Right forelimb (tissue), 1 donor: ENCODE measurements around the gene ZDHHC11.

Source experiments
- DNase-seq: peaks from one replicate; pipeline ENCODE4 v3.0.0-alpha.2; 2018

Gene ZDHHC11, protein sequence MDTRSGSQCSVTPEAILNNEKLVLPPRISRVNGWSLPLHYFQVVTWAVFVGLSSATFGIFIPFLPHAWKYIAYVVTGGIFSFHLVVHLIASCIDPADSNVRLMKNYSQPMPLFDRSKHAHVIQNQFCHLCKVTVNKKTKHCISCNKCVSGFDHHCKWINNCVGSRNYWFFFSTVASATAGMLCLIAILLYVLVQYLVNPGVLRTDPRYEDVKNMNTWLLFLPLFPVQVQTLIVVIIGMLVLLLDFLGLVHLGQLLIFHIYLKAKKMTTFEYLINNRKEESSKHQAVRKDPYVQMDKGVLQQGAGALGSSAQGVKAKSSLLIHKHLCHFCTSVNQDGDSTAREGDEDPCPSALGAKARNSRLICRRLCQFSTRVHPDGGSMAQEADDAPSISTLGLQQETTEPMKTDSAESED

DNA sequence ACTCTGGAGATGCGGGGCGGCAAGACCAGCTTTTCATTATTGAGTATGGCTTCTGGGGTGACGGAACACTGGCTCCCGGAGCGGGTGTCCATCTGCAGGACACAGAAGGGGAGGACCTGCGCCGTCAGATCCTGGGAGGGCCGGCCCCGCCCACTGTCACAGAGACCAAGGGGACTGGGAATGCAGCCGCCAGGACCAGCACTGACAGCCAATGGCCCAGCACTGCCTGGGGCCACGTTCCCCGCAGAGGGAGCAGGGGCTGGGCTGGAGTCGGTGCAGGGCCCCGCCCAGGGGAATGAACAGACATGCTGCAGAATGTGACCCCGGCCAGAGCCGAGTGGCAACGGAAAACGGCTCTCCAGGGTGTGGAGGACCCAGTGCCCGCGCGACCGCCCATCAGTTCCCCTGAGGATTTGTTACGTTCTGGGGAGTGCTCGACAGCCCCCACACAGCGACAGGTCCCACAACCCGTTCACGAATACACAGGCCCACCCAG is at the start of gene ZDHHC11:
Gene ZDHHC11, minus strand, starts transcription at position 476 of the 496 bp plus-strand sequence. Its CDS starts 384 bp downstream, at position 92.
- DNase-seq: no peak

DNA sequence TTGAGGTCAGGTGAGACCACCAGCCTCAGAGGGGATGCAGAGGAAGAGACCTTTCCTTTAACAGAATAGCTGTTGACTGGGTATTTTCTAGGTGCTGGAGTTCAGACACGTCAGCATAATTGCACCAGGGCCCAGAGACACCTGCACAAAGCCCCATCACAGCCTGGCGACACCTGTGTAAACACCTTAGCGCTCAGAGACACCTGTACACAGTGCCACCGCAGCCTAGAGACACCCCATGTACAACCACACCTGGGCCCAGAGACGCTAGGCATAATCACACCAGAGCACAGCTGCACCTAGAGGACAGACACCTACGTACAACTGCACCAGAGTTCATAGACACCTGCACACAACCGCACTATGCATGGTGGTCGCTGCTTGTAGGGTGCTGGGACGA is 42.9 kb upstream of the ZDHHC11 start:
- no peak for DNase-seq

DNA sequence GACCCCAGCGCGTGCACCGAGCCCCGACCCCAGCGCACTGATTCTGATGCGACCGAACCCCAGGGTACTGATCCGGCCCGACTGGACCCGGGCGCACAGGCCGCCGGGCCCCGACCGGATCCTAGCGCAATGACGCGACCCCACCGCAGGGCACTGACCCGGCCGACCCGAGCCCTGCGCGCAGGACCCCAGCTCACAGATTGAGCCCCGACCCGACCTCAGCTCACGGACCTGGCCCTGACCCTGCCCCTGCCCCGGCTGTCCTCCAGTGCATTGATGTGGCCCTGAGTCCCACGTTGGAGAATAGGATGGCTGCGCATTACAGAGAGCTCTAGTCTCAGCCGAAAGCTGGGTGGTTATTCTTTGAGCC is 42.3 kb upstream of the ZDHHC11 start:
- no peak for DNase-seq

DNA sequence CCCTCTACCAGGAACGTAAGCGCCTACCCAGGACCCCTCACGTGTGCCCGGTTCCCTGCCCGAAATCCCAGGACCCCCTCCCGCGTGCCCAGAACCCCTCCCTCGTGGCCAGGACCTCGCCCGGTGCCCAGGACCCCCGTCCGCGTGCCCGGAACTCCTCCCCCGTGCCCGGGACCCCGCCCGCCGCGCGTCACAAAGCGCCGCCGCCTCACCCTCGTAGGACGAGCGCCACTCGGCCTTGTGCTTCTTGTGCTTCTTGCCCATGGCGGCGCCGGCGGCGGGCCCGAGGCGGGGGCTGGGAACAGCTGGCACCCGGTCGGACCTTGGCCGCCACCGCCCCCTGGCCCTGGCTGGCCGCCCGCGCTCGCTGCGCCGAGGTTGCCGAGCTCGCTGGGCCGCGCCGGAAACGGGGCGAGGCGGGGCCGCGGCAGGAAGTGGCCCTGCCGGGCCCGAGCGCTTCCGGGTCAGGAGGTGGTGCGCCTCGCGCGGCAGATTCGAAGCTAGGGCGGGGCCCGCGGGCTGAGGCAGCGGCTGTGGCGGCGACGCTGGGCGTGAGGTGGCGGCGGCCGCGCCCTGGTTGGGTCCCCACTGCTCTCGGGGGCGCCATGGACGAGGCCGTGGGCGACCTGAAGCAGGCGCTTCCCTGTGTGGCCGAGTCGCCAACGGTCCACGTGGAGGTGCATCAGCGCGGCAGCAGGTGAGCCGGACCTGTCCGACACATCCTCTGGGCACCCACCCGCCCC is 41.8 kb upstream of the ZDHHC11 start, which contains the start of the genes BRD9 and TRIP13:
Gene BRD9, minus strand, starts transcription at position 408 of the 743 bp plus-strand sequence. Its CDS starts 144 bp downstream, at position 264.
Gene TRIP13, plus strand, starts transcription at position 491 of the 743 bp plus-strand sequence. Its CDS starts 115 bp downstream, at position 606.
- peak; percentile 92 for DNase-seq

DNA sequence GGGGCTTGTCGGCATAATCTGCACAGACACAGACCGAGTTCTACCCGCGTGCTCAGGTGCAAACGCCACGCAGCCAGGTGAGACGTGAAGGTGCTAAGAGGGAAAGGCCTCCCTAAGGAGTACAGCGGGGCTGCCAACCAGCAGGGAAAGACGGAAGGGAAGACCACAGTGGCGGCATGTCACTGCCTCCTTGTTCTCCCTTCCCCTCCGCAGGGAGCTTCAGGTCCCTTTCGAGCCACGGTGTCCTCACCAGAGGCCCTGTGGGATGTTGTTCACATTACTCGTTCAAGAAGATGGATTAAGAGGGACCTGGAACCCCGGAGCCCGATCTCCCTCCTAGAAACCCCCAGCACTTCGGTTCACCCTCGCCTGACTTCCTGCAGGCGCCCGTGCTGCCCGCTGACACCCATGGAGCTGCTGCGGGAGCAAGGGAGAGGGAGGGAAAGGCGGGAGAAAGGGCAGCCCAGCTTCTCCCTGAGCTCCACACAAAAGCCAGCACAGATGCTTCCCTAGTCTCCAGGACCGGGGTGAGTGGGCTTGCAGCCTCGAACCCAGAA is 41.1 kb upstream of the ZDHHC11 start:
- no peak for DNase-seq

DNA sequence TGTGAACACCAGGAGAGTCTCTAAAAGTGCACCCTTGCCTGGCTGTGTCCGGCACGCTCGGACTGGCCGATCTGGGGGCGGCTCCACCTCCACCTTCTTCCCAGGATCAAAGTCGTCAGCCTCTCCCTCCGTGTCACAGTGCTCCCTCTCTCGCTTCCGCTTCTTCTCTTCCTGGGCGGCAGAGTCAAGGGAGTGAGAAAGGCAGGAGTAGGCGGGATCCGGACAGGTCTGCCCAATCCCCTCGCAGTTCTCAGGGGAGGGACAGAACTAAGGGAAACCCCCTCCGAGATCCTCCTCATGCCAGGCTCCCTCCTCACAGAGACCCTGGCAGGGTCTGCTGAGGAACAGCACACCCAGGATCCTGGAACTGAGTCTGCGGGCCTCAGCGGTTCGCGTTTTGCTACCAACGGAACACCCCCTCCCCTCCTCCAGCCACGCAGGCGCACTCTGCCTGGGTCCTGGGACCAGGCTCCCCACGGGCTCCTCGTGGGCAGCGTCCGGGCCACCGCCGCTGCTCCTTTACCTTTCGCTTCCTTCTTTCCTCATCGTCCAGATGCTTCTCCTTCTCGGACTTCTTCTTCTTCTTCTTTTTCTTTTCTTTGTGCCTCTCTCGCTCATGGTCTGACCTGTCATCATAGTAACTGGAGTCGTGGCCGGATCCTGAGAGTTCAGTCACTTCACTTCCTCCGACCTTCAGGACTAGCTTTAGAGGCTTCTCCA is 40.5 kb upstream of the ZDHHC11 start:
- DNase-seq: no peak

DNA sequence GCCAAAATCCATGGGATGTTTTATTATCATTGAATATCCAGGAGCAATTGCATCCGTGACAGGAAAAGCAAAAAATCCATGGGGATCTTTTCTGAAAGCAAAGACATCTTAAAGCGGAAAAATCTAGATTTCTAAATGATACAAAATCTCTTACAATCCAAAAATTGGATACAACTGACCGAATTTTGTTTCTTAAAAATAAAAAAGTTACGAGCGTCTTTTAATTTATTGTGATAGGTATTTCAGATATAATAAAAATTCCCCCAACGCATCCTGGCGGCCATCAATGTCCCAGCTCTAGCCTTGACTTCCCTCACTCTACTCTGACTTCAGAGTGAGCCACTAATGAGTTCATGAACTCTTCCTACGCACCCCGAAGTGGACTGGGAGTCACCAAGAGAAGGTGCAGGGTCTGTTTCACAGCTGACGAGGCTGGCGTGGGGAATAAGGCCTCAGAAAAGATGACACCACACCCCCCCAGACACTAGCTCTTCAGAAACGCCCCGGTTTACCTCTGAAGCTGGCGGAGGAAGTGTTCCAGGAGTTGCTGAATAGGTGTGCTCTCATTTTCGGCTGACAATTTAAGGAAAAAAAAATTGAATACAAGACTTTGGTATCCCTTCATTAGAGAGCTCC is 38.4 kb upstream of the ZDHHC11 start:
- DNase-seq: no peak

DNA sequence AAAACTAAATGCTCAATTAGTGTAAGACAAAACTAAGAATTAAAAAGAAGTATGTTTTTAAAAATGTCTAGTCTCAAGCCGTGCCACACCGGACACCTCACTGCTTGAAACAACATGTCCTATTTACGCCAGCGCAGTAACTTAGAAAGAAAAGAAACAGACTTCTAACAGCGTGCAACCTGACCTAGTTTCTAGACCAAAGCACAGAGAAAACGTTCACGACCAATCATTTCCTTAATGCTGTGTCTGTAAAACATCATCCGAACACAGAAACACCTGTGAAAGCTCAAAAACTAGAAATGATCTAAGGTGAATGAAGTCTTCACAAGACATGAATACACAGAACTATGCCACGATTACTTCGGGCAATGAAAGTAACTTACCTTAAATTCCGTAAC is 37.9 kb upstream of the ZDHHC11 start:
- DNase-seq: no peak

DNA sequence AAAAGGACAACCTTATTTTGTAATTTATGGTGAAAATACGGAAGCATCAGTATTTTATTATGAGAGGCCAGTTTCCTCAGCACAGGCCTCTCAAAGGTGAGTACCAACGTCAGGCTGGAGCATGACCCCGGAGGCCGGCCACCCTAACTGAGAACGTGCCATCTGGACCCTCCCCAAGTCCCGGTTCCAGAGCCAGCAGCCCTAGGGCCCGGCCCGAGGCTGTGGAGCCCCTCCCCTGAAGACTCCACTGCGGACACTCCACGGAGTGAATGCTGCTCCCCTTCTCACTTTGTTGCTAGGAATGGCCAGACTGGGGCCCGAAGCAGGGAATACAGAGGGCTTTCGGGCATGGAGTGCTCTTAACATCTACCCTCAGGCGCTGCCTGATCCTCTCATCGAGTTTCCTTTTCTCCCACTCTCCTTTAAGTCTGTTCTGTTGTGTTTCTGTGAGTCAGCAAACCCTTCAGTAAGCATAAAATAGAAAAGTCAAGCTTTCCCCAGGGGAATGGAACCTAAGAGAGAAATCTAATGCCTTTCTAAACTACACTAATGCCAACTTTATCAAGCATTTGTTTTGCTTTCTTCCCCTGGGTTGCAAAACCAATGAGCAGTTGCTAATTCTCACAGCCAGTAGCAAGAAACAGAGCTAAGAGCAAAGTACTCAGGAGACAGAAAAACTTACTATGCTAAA is 37.3 kb upstream of the ZDHHC11 start:
- no peak for DNase-seq

DNA sequence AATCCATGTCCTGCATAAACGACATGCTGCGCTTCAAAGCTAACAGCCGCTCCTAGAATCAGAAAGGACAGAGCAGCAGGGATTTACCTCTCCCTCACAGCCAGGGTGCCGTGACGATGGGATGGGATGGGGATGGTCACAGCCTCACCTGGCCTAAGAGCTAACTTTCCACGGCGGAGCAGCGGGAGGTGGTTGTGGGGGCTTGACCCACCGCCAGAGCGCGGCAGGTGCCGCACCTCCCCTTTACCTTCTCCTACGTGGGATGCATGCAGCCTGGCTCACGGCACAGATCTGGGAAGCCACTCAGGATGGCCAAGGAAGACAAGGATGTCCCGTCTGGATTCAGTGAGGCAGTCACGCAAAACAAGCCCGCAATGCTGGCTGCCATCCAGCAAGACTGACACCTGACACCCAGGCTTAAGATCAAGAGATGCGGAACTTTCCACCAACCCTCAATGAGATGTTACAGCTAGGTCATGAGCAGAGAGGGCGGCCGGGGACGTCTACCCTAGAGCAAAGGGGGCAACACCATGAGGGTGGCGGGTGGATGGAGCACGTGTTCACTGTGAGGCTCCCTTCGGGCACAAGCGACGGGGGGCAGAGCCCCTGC is 36.0 kb upstream of the ZDHHC11 start:
- no peak for DNase-seq

DNA sequence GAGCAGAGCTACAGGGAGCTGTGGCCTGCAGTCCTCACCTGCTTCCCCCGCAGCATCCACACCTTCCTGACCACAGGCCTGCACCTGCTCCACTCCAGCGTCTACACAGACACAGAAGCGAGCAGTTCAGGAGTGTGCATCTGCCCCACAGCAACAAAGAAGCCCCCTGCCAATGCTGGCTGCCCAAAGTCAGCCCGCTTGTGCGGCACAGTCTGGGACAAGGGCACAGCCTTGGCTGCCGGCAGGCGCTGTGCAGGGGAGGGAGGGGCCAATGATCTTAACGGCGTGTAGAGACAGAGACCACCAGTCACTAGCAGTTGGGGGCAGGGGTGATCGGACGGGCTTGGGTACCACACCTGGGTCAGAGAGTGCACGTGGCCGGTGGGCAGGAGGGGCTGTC is 35.2 kb upstream of the ZDHHC11 start:
- no peak for DNase-seq

DNA sequence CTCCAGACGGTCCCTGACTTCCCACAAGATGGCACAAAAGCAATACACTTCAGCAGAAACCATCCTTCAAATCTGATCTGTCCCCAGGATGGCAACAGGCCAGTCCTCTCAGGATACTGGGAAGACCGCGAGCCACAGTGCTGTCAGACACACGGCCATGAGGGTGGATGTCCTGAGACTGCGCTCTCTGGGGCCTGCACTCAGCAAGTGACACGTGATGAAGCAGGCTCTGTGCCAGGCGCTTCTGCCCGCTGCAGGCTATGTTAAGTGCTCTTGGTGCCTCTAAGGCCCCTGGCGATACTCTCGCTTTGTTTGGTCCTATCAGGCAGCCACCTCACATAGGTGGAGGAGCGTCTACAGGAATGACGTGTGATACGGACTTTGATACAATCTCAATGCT is 34.7 kb upstream of the ZDHHC11 start:
- no peak for DNase-seq

DNA sequence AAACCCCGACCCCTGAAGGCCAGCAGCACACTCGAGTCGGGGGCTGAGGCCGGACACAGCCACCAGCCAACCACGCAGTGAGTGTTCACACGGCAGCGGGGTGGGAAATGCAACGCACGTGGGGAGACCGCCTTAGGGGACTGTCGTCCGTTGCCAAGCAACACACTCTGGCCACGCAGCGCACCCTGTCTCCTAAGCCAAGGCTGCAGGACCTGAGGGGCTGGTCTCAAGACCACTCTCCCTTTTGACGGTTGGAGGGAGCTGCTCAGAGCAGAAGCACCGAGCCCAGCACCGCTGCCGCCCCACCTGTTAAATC is 34.3 kb upstream of the ZDHHC11 start:
- DNase-seq: no peak

DNA sequence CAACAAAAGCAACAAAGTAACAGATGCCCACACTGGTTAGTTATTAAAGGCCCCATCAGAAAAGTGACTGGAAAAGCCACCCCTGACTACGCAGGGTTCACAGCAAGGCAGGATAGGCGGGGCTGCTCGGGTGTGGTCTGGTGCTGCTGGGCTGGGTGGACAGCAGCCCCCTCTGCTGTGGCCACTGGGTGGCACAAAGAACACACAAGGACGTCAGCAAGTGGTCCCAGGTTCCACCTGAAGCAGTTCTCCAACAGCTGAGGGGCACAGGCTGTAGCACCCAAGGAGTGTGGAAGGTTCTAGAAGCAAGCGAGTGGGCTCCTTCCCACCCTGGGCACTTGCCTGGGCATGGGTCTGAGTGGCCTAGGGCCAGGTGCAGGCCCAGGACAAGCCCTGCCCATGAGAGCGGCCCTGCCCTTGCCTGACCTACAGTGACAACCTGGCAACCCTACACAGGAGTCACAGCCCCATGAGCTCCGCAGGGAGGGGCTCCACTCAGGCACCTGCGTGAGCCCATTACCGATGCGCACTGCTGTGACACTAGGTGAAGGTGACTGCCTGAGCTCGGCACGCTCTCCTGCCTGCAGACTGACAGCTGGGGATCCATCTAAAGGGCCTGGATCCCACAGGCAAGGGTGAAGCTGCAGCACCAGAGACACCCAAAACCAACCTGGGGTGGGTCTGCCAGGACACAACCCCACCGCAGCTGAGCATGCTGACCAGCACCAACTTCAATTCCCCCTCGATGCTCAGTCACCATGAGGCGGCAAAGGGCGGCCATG is 33.8 kb upstream of the ZDHHC11 start:
- no peak for DNase-seq

DNA sequence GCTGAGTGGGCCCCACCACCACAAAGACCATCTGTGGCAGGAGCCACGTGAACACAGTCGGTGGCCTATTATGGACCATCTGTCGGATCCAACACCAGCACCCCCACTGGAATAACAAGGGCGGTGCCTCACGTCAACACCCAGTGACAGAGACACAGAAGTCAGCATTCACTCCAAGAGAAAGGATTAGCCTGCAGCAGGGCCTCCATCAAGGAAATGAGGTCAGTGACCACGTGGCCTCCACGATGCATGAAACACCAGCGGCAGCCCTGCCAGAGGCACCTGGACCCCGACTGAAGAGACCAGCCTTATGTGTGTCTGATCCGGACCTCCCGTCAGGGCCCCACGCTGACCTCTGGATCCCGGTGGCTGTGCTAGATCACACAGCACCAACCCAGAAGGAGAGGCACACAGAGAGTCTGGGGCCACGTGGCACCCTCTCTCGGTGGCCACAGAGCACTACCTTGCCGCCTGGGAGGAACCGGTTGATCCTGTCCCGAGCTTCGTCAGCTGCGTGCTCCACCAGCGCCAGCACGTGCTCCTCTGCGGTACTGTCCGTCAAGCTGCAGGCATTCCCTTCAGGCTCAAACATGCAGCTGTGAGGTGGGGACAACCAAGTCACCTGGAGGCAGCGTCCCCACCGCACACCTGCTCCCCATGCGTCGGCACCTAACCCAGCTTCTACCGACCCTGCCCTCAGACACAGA is 32.8 kb upstream of the ZDHHC11 start:
- no peak for DNase-seq

DNA sequence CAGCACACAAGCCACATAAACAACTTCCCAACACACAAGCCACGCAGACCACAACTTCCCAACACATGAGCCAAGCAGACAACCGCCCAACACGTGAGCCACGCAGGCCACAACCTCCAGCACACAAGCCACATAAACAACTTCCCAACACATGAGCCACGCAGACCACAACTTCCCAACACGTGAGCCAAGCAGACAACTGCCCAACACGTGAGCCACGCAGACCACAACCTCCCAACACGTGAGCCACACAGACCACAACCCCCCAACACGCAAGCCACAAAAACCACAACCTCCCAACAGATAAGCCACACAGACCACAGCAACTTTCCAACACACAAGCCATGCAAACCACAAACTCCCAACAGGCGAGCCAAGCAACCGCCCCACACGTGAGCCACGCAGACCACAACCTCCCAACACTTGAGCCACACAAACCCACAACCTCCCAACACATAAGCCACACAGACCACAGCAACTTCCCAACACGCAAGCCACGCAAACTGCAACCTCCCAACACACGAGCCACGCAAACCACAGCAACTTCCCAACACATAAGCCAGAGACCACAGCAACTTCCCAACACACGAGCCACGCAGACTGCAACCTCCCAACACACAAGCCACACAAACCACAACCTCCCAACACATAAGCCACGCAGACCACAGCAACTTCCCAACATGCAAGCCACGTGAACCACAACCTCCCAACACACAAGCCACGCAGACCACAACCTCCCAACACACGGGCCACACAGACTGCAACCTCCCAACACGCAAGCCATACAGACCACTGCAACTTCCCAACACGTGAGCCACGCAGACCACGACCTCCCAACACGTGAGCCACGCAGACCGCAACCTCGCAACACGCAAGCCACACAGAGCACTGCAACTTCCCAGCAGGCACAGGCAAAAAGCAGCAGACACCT is 31.7 kb upstream of the ZDHHC11 start:
- no peak for DNase-seq

DNA sequence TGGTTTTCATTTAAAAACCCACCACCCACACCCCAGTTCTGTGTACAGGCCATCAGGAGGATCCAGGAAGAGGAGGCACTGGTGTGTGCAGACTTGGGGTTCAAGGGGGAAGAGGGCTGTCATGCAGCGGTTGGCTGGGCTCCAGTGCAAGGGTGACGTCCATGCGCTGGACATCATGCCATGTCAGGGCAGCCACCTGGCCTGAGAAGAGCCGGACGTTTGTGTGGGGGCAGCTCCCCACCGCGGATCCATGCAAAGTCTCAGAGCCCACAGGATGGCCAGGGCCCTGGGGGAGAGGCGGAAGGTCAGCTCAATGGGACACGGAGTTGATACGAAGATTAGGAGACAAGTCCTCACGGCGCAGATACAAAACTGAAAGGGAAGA is 30.8 kb upstream of the ZDHHC11 start:
- no peak for DNase-seq

DNA sequence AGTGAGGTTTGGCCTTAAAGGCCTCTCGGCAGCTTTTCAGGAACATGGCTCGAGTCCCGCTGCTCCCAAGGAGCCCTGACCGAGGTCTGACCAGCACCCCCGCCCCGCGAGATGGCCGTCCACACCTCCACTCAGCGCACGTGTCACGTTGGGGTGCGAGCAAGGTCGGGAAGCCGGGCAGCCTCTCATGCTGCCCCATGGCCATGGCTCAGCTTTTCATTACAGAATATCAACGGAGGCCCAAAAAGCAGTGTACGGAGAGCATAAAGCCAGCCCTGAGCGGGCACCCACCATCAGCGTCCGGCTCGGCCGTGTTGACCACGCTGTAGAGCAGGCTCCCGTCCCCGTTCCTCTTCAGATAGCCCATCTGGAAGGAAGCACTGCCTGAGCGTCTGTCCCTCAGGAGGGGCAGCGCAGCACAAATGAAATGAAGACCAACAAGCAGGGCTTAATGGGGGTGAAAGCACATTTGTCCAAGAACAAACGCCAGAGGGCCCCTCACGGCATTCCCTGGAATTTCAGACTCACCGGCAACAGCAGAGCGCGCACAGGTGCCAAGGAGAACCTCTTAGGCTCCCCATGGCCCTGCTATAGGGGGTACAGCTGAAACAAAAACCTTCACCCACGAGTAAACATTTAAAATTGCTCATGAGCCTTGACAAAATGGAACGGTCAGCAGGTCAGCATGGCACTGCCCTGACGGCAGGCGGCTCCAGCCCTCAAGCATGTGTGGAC is 30.2 kb upstream of the ZDHHC11 start:
- no peak for DNase-seq
